KMS-11 (cell line): ENCODE measurements around the gene CKAP2L.

Experiments
- H2AFZ ChIP-seq: fragments of 200-600 bp; sonication (generic); 2 replicates; pipeline ENCODE4 v1.6.1; 2016; ENCODE audit warnings: antibody characterized with exemption, mixed run types, low read depth
- H3K27ac ChIP-seq: fragments of 200-600 bp; sonication (generic); 2 replicates; pipeline ENCODE4 v1.6.1; 2016; ENCODE audit warnings: mild to moderate bottlenecking, mixed run types
- H3K27me3 ChIP-seq: fragments of 200-600 bp; sonication (generic); 2 replicates; pipeline ENCODE4 v1.6.1; 2017; ENCODE audit warnings: mild to moderate bottlenecking, low read depth, mixed run types, moderate library complexity; ENCODE audit not compliant: insufficient read depth
- H3K36me3 ChIP-seq: fragments of 200-600 bp; sonication (generic); 2 replicates; pipeline ENCODE4 v1.6.1; 2017; ENCODE audit warnings: mild to moderate bottlenecking, mixed run types; ENCODE audit not compliant: insufficient read depth
- H3K4me1 ChIP-seq: fragments of 200-600 bp; sonication (generic); 2 replicates; pipeline ENCODE4 v1.6.1; 2016; ENCODE audit warnings: mild to moderate bottlenecking, low read depth, mixed run types; ENCODE audit not compliant: poor library complexity, severe bottlenecking
- H3K4me2 ChIP-seq: fragments of 200-600 bp; sonication (generic); 2 replicates; pipeline ENCODE4 v1.7.0; 2016; ENCODE audit warnings: mild to moderate bottlenecking, mixed run types
- H3K4me3 ChIP-seq: fragments of 200-600 bp; sonication (generic); IDR thresholded peaks from 2 replicates; pipeline ENCODE4 v1.6.1; 2017; ENCODE audit warnings: low read depth, low read length, mixed read lengths; ENCODE audit not compliant: insufficient read depth
- H3K79me2 ChIP-seq: fragments of 200-600 bp; sonication (generic); 2 replicates; pipeline ENCODE4 v1.6.1; 2016; ENCODE audit warnings: low read depth, mixed run types; ENCODE audit not compliant: insufficient read depth
- H3K9ac ChIP-seq: fragments of 200-600 bp; sonication (generic); 2 replicates; pipeline ENCODE4 v1.6.1; 2016; ENCODE audit warnings: mild to moderate bottlenecking, mixed run types
- H4K20me1 ChIP-seq: fragments of 200-600 bp; sonication (generic); 2 replicates; pipeline ENCODE4 v1.6.1; 2016; ENCODE audit warnings: mild to moderate bottlenecking, mixed run types; ENCODE audit not compliant: insufficient read depth
- TF ChIP-seq, protein P1 (sequence below): fragments of 200-600 bp; sonication (generic); conservative IDR thresholded peaks from 2 replicates; pipeline ENCODE4 v1.6.1; 2017; ENCODE audit warnings: low read depth, mild to moderate bottlenecking, antibody characterized with exemption, low read length, moderate library complexity, mixed read lengths

CKAP2L gene

DNA sequence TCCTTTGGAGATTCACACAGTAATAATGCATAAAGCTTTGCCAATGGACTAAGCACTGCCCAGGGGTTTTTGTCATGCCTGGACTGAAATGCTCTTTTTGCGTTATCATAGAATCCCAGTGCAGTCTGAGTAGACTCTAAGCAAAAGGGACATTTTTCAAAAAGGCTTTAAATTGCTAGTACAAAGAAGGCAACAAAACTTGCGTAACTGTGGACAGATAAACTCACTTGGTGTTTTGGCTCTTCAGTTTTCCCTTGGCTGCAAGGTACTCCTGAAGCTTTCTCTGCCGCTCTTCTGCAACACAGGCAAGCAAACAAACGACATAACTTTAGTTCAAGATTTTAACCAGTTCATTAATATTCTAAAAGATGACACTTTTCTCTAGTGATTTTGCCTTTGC is 2.1 kb downstream of the CKAP2L start:
- H2AFZ ChIP-seq = no peak overlapping the region
- no peak overlapping the region for H3K9ac ChIP-seq
- H4K20me1 ChIP-seq = no peaks in the 10 kb centered on the region
- TF ChIP-seq, protein P1, sequence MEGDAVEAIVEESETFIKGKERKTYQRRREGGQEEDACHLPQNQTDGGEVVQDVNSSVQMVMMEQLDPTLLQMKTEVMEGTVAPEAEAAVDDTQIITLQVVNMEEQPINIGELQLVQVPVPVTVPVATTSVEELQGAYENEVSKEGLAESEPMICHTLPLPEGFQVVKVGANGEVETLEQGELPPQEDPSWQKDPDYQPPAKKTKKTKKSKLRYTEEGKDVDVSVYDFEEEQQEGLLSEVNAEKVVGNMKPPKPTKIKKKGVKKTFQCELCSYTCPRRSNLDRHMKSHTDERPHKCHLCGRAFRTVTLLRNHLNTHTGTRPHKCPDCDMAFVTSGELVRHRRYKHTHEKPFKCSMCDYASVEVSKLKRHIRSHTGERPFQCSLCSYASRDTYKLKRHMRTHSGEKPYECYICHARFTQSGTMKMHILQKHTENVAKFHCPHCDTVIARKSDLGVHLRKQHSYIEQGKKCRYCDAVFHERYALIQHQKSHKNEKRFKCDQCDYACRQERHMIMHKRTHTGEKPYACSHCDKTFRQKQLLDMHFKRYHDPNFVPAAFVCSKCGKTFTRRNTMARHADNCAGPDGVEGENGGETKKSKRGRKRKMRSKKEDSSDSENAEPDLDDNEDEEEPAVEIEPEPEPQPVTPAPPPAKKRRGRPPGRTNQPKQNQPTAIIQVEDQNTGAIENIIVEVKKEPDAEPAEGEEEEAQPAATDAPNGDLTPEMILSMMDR = no peak
- H3K27ac ChIP-seq = no peak overlapping the region
- no peaks in the 10 kb centered on the region for H3K27me3 ChIP-seq
- no peaks in the 10 kb centered on the region for H3K36me3 ChIP-seq
- peaks cover 12% of the 10 kb centered on the region; the same call in 1 of the 2 replicates for H3K79me2 ChIP-seq
- no peak overlapping the region for H3K4me2 ChIP-seq
- H3K4me3 ChIP-seq = no peak overlapping the region
- peaks cover 12% of the 10 kb centered on the region for H3K4me1 ChIP-seq

DNA sequence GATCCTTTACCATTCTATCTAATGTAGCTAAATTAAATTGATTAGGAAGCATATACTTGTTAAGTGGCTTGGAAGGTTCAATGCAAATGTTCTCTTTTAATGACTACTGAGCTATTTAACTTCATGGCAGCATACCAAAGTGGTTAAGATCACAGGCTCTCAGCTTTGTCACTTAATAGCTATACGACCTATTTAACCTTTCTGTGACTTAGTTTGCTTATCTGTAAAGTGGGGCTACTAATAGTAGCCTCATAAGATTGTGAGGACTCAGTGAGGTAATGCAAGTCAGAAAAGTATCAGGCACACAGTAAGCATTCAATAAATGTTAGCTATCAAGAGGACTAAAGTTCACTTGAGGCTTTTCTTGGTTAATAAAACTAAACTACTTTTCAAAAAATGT is 4.3 kb downstream of the CKAP2L start:
- H2AFZ ChIP-seq = no peak overlapping the region
- TF ChIP-seq, protein P1 = no peak
- no peak overlapping the region for H3K9ac ChIP-seq
- H3K4me3 ChIP-seq = no peak overlapping the region
- no peak overlapping the region for H3K27ac ChIP-seq
- H3K36me3 ChIP-seq = no peaks in the 10 kb centered on the region
- no peaks in the 10 kb centered on the region for H3K27me3 ChIP-seq
- peaks cover 9% of the 10 kb centered on the region for H3K4me1 ChIP-seq
- peaks cover 12% of the 10 kb centered on the region; the same call in 1 of the 2 replicates for H3K79me2 ChIP-seq
- no peak overlapping the region for H3K4me2 ChIP-seq
- H4K20me1 ChIP-seq = no peaks in the 10 kb centered on the region

DNA sequence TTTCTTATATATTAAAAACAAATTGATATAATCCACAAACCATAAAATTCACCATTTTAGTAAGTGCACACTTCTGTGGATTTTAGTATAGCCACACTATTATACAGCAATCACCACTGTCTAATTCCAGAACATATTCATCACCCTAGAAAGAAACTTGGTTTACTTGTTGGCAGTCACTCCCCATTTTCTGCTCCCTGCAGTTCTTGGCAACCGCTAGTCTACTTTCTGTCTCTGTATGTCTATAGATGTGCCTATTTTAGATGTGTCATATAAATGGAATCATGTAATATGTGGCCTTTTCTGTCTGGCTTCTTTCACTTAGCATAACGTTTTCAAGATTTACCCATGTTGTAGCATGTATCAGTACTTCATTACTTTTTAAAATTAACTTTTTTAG is 5.7 kb downstream of the CKAP2L start:
- H4K20me1 ChIP-seq = no peaks in the 10 kb centered on the region
- H3K4me1 ChIP-seq = peaks cover 7% of the 10 kb centered on the region
- H3K4me3 ChIP-seq = no peak overlapping the region
- H2AFZ ChIP-seq = no peak overlapping the region
- H3K9ac ChIP-seq = no peak overlapping the region
- H3K79me2 ChIP-seq = peaks cover 12% of the 10 kb centered on the region; the same call in 1 of the 2 replicates
- TF ChIP-seq, protein P1 = no peak
- no peak overlapping the region for H3K4me2 ChIP-seq
- H3K36me3 ChIP-seq = no peaks in the 10 kb centered on the region
- no peak overlapping the region for H3K27ac ChIP-seq
- no peaks in the 10 kb centered on the region for H3K27me3 ChIP-seq

DNA sequence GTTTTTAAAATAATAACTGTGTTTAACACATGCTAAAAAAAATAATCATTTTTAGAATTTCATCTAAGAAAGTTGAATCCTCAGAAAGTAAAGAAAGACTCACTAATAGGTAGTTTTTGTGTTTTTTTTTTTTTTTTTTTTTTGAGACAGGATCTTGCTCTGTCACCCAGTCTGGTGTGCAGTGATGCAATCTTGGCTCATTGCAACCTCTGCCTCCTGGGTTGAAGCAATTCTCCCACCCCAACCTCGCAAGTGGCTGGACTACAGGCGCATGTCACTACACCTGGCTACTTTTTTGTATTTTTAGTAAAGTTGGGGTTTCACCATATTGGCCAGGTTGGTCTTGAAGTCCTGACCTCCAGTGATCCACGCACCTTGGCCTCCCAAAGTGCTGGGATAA is 7.1 kb downstream of the CKAP2L start:
- no peak overlapping the region for H3K4me3 ChIP-seq
- no peaks in the 10 kb centered on the region for H3K27me3 ChIP-seq

More for the DNA sequence above, 7.1 kb downstream of the CKAP2L start:
- Histone ChIP-seq H3K79me2 (peaks cover 7% of the 10 kb centered on the region; the same call in 1 of the 2 replicates), H2AFZ (no peak overlapping the region), H3K4me2 (no peak overlapping the region), H3K36me3 (no peaks in the 10 kb centered on the region), H3K27ac (no peak overlapping the region), H4K20me1 (no peaks in the 10 kb centered on the region), H3K9ac (no peak overlapping the region), H3K4me1 (no peaks in the 10 kb centered on the region)
- TF ChIP-seq, protein P1 = no peak
